Liver (tissue), 3 donors: ENCODE measurements around the gene PDE3B.

Source experiments
- CTCF ChIP-seq: fragments of 150-350 bp; IDR thresholded peaks from 2 replicates; pipeline ENCODE4 v1.5.1; 2017; ENCODE audit warnings: improper control_type of control experiment, low read depth, low read length; ENCODE audit not compliant: missing input control
- EGR1 ChIP-seq, 2 donors: IDR thresholded peaks; 2 replicates each; pipeline ENCODE4 v1.6.1; 2016 to 2018; ENCODE audit warnings: antibody characterized with exemption in 2 of 2, low read depth in 2 of 2
- JUND ChIP-seq, 2 donors: IDR thresholded peaks; 2 replicates each; pipeline ENCODE4 v1.6.1; 2016; ENCODE audit warnings: antibody characterized with exemption in 2 of 2
- RAD21 ChIP-seq, 2 donors: IDR thresholded peaks; 2 replicates each; pipeline ENCODE4 v1.6.1; 2016; ENCODE audit warnings: antibody characterized with exemption in 2 of 2, mild to moderate bottlenecking in 2 of 2
- REST ChIP-seq: IDR thresholded peaks from 2 replicates; pipeline ENCODE4 v1.6.1; 2016; ENCODE audit warnings: antibody characterized with exemption, mild to moderate bottlenecking
- RXRA ChIP-seq, 2 donors: IDR thresholded peaks; 2 replicates each; pipeline ENCODE4 v1.6.1; 2017 to 2018; ENCODE audit warnings: antibody characterized with exemption in 2 of 2, mild to moderate bottlenecking in 1 of 2
- TAF1 ChIP-seq: conservative IDR thresholded peaks from 2 replicates; pipeline ENCODE4 v1.6.1; 2016; ENCODE audit warnings: antibody characterized with exemption, mild to moderate bottlenecking
- donor health status: healthy.
- donor health status: healthy.

GRCh38 chr11:14768526-14769188, 125.1 kb downstream of the PDE3B start:
- TF ChIP-seq REST (no peak), CTCF (no peak), RAD21 (IDR thresholded peaks at IDR 0.05) (no peak), JUND (IDR thresholded peaks at IDR 0.05) (no peak), RXRA (IDR thresholded peaks at IDR 0.05) (no peak), TAF1 (no peak), EGR1 (IDR thresholded peaks at IDR 0.05; ENCODE audit: low read depth in 2 of 2) (no peak)
